CMK (cell line): ENCODE results near the gene AGL.
"Not testable (repeated sequence)": the region's sequence is repeated elsewhere in the genome, so short reads cannot be mapped to it uniquely, and the experiment has no call there.

Source experiments
- DNase-seq: peaks from one replicate; pipeline ENCODE4 v3.0.0-alpha.2; 2010; ENCODE audit warnings: low read depth

Gene AGL

GRCh38 chr1:99851850-99852454, 1.8 kb downstream of the AGL start:
- DNase-seq, result no peak

- DNase-seq, result no peak
Observed at GRCh38 chr1:99852648-99853047, 2.5 kb downstream of the AGL start.

GRCh38 chr1:99855914-99856450, 5.8 kb downstream of the AGL start:
- DNase-seq, result no peak

DNA sequence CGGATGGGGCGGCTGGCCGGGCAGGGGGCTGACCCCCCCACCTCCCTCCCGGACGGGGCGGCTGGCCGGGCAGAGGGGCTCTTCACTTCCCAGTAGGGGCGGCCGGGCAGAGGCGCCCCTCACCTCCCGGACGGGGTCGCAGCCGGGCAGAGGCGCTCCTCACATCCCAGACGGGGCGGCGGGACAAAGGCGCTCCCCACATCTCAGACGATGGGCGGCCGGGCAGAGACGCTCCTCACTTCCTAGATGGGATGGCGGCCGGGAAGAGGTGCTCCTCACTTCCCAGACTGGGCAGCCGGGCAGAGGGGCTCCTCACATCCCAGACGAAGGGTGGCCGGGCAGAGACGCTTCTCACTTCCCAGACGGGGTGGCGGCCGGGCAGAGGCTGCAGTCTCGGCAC, 6.9 kb downstream of the AGL start:
- not testable (repeated sequence) for DNase-seq

GRCh38 chr1:99858286-99858685, 8.1 kb downstream of the AGL start:
- no peak for DNase-seq

DNA sequence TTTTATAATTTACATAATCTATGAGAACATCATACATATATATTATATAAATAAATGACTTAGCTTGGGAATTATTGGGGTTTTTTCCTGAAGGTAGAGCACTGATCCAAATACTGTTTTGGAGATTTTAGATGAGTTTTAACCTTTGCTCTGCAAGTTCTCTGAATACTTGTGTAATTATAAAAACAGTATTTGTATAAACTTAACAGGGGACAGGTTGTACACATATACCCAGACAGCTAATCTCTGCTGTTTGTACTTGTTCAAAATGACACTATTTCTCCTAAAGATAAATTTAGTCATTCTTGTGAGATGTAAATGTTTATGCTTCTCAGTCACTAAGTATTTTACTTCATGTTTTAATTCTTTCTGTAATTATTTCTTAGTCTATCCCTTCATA, 8.7 kb downstream of the AGL start:
- DNase-seq, result no peak

GRCh38 chr1:99860703-99861102, 10.5 kb downstream of the AGL start:
- DNase-seq, result no peak

GRCh38 chr1:99867682-99868081, 17.5 kb downstream of the AGL start:
- no peak for DNase-seq

GRCh38 chr1:99869304-99869703, 19.1 kb downstream of the AGL start:
- no peak for DNase-seq

- DNase-seq, result no peak
Observed at GRCh38 chr1:99869723-99870122, 19.6 kb downstream of the AGL start.

GRCh38 chr1:99872063-99872462, 21.9 kb downstream of the AGL start:
- DNase-seq, result no peak

- no peak for DNase-seq
Observed at GRCh38 chr1:99877568-99877967, 27.4 kb downstream of the AGL start.

- DNase-seq, result no peak
Observed at GRCh38 chr1:99886179-99886578, 36.0 kb downstream of the AGL start.

DNA sequence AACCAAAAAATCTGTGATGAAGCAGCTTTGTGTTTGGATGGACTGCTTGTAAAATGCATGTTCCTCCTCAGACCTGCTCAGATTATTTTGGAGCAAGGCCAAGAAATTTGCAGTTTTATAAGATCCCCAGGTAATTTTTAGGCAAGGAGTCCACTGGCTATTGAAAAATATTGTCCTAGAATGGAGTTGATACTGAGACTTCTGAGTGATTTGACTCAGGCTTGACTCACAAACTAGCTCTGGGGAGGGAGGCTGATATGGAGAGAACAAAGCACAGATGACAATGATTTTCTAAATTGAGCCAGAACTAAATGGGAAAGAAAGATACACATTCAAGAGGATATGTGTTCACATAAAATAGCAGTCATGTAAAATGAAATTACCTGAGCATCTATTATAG, 36.7 kb downstream of the AGL start:
- no peak for DNase-seq

- no peak for DNase-seq
Observed at GRCh38 chr1:99887890-99888289, 37.7 kb downstream of the AGL start.

DNA sequence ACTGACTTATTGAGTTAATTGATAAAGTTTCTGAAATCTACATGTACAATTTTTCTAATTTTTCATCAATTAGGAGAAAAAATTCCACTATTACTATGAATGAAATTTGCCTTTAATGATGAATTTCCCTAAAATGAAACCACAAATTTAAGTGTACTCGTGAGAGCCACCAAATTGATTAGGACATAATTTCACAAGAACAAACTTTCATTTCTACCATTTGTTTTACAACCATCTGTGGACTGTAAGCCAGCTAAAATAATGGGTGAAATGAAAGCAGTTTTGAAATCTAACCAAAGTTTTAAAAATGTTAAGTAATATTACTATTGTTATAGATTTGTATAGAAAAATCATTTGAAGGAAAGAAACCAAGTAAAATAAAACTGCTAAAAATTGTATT, 41.8 kb downstream of the AGL start:
- no peak for DNase-seq

GRCh38 chr1:99903278-99903677, 53.1 kb downstream of the AGL start:
- not testable (repeated sequence) for DNase-seq

- DNase-seq, result no peak
Observed at GRCh38 chr1:99906535-99906934, 56.4 kb downstream of the AGL start.

- DNase-seq, result no peak
Observed at GRCh38 chr1:99917214-99917613, 67.1 kb downstream of the AGL start.

DNA sequence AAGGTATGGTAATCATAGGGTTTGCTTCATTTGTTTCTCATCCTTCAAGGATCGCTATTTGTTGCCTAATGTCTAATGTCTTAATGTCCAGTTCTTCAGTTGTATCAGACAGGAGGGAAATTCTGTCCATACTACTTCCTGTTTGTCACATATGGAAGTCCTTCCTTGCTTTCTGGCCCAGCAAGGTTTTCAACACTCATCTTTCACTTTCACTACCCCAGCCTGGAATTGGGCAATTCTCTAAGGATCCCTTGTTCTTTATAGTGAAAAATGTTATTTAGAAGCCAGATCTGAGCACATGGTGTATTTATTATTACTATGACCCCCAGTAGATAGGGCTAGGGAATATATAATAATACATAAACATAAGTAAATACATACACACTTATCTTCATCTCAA, 69.1 kb downstream of the AGL start:
- no peak for DNase-seq

DNA sequence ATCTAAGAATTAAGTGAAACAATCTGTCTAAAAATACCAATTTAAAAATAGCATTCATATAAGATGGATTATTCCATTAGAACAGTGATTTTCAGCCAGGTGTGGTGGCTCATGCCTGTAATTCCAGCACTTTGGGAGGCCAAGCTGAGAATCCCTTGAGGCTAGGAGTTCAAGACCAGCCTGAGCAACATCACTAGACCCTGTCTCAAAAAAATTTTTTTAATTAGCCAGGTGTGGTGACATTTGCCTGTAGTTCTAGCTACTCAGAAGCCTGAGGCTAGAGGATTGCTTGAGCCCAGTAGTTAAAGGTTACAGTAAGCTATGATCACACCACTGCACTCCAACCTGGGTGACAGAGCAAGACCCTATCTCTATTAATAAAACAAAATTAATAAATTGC, 84.6 kb downstream of the AGL start:
- DNase-seq, result no peak

DNA sequence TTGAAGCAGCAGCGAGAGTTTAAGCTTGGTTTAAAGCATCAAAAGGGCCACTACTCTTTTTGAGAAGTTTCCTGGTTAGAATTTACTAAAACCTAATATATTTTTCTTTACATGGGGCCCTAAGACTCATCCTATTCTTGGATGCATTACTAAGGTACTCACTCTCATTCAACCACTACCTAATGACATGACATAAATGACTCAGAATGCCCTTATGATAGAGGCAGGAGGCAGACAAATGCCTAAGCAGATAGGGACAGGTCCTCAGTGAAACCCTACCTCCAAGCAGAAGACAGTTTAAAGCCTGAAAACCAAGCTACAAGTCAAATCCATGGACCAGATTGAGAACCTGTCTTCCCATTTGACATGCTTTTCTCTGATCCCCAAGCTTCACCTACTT, 85.4 kb downstream of the AGL start:
- no peak for DNase-seq

DNA sequence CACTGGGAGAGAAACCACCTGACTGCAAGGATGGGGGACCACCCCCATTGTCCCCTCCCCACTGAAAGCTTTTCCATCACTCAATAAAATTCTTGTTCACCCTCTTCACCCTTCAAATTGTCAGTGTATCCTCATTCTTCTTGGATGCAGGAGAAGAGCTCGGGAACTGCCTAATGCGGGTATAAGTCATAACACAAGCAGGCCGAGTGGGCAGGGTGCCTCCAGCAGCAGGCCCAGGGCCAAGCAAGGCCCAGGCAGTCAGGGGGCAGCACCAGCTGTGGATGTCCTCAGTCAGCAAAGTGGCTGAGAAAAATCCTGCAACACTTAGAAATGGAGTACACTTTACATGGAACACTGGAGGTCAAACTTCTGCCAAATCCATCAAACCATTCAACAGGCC, 85.9 kb downstream of the AGL start:
- DNase-seq, result no peak

GRCh38 chr1:99942723-99943122, 92.6 kb downstream of the AGL start:
- DNase-seq, result no peak
